HEK293 (cell line): Measurements from ENCODE around the gene SSPN.

ENCODE experiments used
- KLF10 ChIP-seq: fragments of 450-650 bp; IDR thresholded peaks from 2 replicates; pipeline ENCODE4 v1.5.1; 2018; ENCODE audit warnings: missing biosample characterization, mild to moderate bottlenecking, missing genetic modification characterization
- MEIS1 ChIP-seq: sonication (generic); formaldehyde crosslinking; IDR thresholded peaks from 2 replicates; pipeline ENCODE4 v1.8.1; 2022; ENCODE audit warnings: missing genetic modification reagents, mild to moderate bottlenecking, borderline replicate concordance
- MZF1 ChIP-seq: fragments of 450-650 bp; formaldehyde crosslinking; IDR thresholded peaks from 2 replicates; pipeline ENCODE4 v1.5.1; 2017; ENCODE audit warnings: missing biosample characterization, missing genetic modification characterization, borderline replicate concordance
- OSR2 ChIP-seq: fragments of 450-650 bp; formaldehyde crosslinking; IDR thresholded peaks from 2 replicates; pipeline ENCODE4 v1.5.1; 2016; ENCODE audit warnings: missing biosample characterization, missing genetic modification characterization
- TCF7L2 ChIP-seq: IDR thresholded peaks from 2 replicates; pipeline ENCODE4 v1.6.1; 2011; ENCODE audit warnings: low read depth, mild to moderate bottlenecking, inconsistent platforms, low read length, moderate library complexity, borderline replicate concordance
- TRIM28 ChIP-seq: IDR thresholded peaks from 2 replicates; pipeline ENCODE4 v1.6.1; 2011; ENCODE audit warnings: low read length, control low read depth, borderline replicate concordance
- ZIC2 ChIP-seq: fragments of 450-650 bp; formaldehyde crosslinking; IDR thresholded peaks from 2 replicates; pipeline ENCODE4 v1.5.1; 2016; ENCODE audit warnings: missing biosample characterization, missing genetic modification characterization
- ZNF121 ChIP-seq: fragments of 450-650 bp; formaldehyde crosslinking; IDR thresholded peaks from 2 replicates; pipeline ENCODE4 v1.5.1; 2016; ENCODE audit warnings: missing biosample characterization, missing genetic modification characterization
- ZNF146 ChIP-seq: fragments of 450-650 bp; formaldehyde crosslinking; IDR thresholded peaks from 2 replicates; pipeline ENCODE4 v1.5.1; 2016; ENCODE audit warnings: missing biosample characterization, missing genetic modification characterization
- ZNF16 ChIP-seq: fragments of 450-650 bp; formaldehyde crosslinking; IDR thresholded peaks from 2 replicates; pipeline ENCODE4 v1.5.1; 2016; ENCODE audit warnings: low read depth, missing biosample characterization, missing genetic modification characterization
- ZNF211 ChIP-seq: fragments of 450-650 bp; formaldehyde crosslinking; IDR thresholded peaks from 2 replicates; pipeline ENCODE4 v1.5.1; 2016; ENCODE audit warnings: low read depth, missing biosample characterization, missing genetic modification characterization
- ZNF24 ChIP-seq: fragments of 450-650 bp; formaldehyde crosslinking; IDR thresholded peaks from 2 replicates; pipeline ENCODE4 v1.5.1; 2016; ENCODE audit warnings: missing biosample characterization, missing genetic modification characterization
- ZNF324 ChIP-seq: fragments of 450-650 bp; formaldehyde crosslinking; IDR thresholded peaks from 2 replicates; pipeline ENCODE4 v1.5.1; 2016; ENCODE audit warnings: missing biosample characterization, missing genetic modification characterization
- ZNF426 ChIP-seq: fragments of 450-650 bp; formaldehyde crosslinking; IDR thresholded peaks from 2 replicates; pipeline ENCODE4 v1.5.1; 2017; ENCODE audit warnings: missing biosample characterization, missing genetic modification characterization, mild to moderate bottlenecking, inconsistent platforms, moderate library complexity
- ZNF529 ChIP-seq: fragments of 450-650 bp; formaldehyde crosslinking; IDR thresholded peaks from 2 replicates; pipeline ENCODE4 v1.5.1; 2017; ENCODE audit warnings: missing genetic modification characterization, missing biosample characterization; ENCODE audit not compliant: insufficient replicate concordance
- ZNF548 ChIP-seq: fragments of 450-650 bp; formaldehyde crosslinking; IDR thresholded peaks from 2 replicates; pipeline ENCODE4 v1.5.1; 2016; ENCODE audit warnings: missing biosample characterization, missing genetic modification characterization
- ZNF555 ChIP-seq: fragments of 450-650 bp; formaldehyde crosslinking; conservative IDR thresholded peaks from 2 replicates; pipeline ENCODE4 v1.5.1; 2017; ENCODE audit warnings: missing biosample characterization, mild to moderate bottlenecking, missing genetic modification characterization, inconsistent platforms
- ZNF623 ChIP-seq: fragments of 450-650 bp; formaldehyde crosslinking; IDR thresholded peaks from 2 replicates; pipeline ENCODE4 v1.5.1; 2016; ENCODE audit warnings: missing biosample characterization, missing genetic modification characterization
- ZNF660 ChIP-seq: fragments of 450-650 bp; IDR thresholded peaks from 2 replicates; pipeline ENCODE4 v1.5.1; 2018; ENCODE audit warnings: missing biosample characterization, mild to moderate bottlenecking, missing genetic modification characterization
- ZNF677 ChIP-seq: fragments of 450-650 bp; IDR thresholded peaks from 2 replicates; pipeline ENCODE4 v1.5.0; 2018; ENCODE audit warnings: missing biosample characterization, mild to moderate bottlenecking, missing genetic modification characterization, moderate library complexity
- ZNF777 ChIP-seq: fragments of 450-650 bp; formaldehyde crosslinking; IDR thresholded peaks from 2 replicates; pipeline ENCODE4 v1.5.1; 2017; ENCODE audit warnings: missing biosample characterization, missing genetic modification characterization, borderline replicate concordance
- ZNF785 ChIP-seq: fragments of 450-650 bp; formaldehyde crosslinking; IDR thresholded peaks from 2 replicates; pipeline ENCODE4 v1.5.1; 2016; ENCODE audit warnings: missing biosample characterization, missing genetic modification characterization
- TF ChIP-seq, protein P1 (sequence below): fragments of 450-650 bp; formaldehyde crosslinking; IDR thresholded peaks from 2 replicates; pipeline ENCODE4 v1.5.1; 2016; ENCODE audit warnings: missing biosample characterization, missing genetic modification characterization
- TF ChIP-seq, protein P2 (sequence below): fragments of 450-650 bp; formaldehyde crosslinking; IDR thresholded peaks from 2 replicates; pipeline ENCODE4 v1.5.1; 2016; ENCODE audit warnings: missing biosample characterization, missing genetic modification characterization
- TF ChIP-seq, protein P3 (sequence below): fragments of 450-650 bp; formaldehyde crosslinking; IDR thresholded peaks from 2 replicates; pipeline ENCODE4 v1.5.1; 2017; ENCODE audit warnings: missing biosample characterization, missing genetic modification characterization
- TF ChIP-seq, protein P4 (sequence below): fragments of 450-650 bp; formaldehyde crosslinking; IDR thresholded peaks from 2 replicates; pipeline ENCODE4 v1.5.1; 2017; ENCODE audit warnings: missing biosample characterization, missing genetic modification characterization
- TF ChIP-seq, protein P5 (sequence below): fragments of 450-650 bp; formaldehyde crosslinking; IDR thresholded peaks from 2 replicates; pipeline ENCODE4 v1.5.1; 2016; ENCODE audit warnings: missing biosample characterization, missing genetic modification characterization
- TF ChIP-seq, protein P6 (sequence below): fragments of 450-650 bp; formaldehyde crosslinking; IDR thresholded peaks from 2 replicates; pipeline ENCODE4 v1.5.1; 2016; ENCODE audit warnings: missing biosample characterization, missing genetic modification characterization
- TF ChIP-seq, protein P7 (sequence below): fragments of 450-650 bp; IDR thresholded peaks from 2 replicates; pipeline ENCODE4 v1.5.1; 2018; ENCODE audit warnings: missing biosample characterization, mild to moderate bottlenecking, missing genetic modification characterization

The SSPN gene

DNA sequence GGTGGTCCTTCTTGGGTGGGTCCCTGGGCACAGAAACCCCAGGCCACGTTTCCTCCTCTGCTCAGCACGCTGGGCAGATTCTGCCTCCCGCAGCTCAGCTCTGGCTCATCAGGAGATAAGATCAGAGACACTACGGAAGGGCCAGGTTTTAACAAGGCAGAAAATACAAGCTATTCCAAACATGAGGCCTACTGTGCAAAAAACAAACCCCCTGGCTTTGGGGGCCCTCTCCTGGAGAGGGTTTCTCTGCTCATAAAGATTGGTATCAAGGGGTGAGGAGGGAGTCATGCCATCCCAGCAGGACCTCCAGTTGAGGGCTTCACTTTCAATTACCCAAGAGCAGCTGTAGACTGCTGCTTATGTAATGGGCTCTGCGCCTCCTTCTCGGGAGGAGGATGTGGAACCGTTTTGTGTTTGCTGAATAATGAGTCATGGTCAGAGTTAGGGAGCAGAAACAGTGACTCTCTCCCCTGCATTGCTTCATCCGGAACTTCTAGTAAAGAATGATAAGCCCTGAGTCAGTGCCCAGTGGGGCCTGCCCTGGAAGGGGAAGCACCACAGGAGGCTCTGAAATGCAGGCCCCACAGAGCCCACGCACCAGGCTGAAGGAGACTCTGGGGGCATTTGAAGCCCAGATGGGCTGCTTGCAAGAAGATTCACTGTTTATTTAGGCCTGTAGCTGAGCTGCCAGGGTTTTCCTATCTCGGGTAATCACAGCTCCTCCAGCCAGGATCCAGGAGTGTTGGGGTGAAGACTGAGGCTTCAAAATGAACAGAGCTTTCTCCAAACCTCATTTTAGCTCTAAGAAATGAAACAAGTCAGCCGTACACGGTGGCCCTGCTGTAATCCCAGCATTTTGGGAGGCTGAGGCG is 79.3 kb downstream of the SSPN start (continued):
- TF ChIP-seq, protein P1, sequence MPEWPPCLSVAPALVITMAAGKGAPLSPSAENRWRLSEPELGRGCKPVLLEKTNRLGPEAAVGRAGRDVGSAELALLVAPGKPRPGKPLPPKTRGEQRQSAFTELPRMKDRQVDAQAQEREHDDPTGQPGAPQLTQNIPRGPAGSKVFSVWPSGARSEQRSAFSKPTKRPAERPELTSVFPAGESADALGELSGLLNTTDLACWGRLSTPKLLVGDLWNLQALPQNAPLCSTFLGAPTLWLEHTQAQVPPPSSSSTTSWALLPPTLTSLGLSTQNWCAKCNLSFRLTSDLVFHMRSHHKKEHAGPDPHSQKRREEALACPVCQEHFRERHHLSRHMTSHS (tag by site-specific recombination), result peak; percentile 91
- TF ChIP-seq ZNF660 (tag by site-specific recombination) (peak; percentile 97), ZNF24 (tag by site-specific recombination) (peak; percentile 99), ZNF785 (tag by site-specific recombination) (peak; percentile 61; the same call in 1 of the 2 replicates), ZNF677 (tag by site-specific recombination) (no peak), TRIM28 (peak; percentile 85), ZNF211 (tag by site-specific recombination) (no peak), KLF10 (peak; percentile 81), ZNF548 (tag by site-specific recombination) (no peak), ZNF426 (tag by site-specific recombination) (no peak; the same call in 1 of the 2 replicates), ZNF324 (tag by site-specific recombination) (peak; percentile 92), ZNF529 (tag by site-specific recombination) (no peak), ZNF146 (0 out of 2 replicates have a peak, but pooled peaks have one; percentile 3), ZNF555 (no peak), MEIS1 (CRISPR knock-in tag) (no peak), ZNF121 (tag by site-specific recombination) (no peak), ZIC2 (peak; percentile 99), ZNF623 (0 out of 2 replicates have a peak, but pooled peaks have one; percentile 7), MZF1 (peak; percentile 90), OSR2 (tag by site-specific recombination) (peak; percentile 96), ZNF16 (tag by site-specific recombination) (no peak), TCF7L2 (no peak), ZNF777 (tag by site-specific recombination) (no peak)
- TF ChIP-seq, protein P2, sequence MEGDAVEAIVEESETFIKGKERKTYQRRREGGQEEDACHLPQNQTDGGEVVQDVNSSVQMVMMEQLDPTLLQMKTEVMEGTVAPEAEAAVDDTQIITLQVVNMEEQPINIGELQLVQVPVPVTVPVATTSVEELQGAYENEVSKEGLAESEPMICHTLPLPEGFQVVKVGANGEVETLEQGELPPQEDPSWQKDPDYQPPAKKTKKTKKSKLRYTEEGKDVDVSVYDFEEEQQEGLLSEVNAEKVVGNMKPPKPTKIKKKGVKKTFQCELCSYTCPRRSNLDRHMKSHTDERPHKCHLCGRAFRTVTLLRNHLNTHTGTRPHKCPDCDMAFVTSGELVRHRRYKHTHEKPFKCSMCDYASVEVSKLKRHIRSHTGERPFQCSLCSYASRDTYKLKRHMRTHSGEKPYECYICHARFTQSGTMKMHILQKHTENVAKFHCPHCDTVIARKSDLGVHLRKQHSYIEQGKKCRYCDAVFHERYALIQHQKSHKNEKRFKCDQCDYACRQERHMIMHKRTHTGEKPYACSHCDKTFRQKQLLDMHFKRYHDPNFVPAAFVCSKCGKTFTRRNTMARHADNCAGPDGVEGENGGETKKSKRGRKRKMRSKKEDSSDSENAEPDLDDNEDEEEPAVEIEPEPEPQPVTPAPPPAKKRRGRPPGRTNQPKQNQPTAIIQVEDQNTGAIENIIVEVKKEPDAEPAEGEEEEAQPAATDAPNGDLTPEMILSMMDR, result peak; percentile 62; the same call in 1 of the 2 replicates
- TF ChIP-seq, protein P3, sequence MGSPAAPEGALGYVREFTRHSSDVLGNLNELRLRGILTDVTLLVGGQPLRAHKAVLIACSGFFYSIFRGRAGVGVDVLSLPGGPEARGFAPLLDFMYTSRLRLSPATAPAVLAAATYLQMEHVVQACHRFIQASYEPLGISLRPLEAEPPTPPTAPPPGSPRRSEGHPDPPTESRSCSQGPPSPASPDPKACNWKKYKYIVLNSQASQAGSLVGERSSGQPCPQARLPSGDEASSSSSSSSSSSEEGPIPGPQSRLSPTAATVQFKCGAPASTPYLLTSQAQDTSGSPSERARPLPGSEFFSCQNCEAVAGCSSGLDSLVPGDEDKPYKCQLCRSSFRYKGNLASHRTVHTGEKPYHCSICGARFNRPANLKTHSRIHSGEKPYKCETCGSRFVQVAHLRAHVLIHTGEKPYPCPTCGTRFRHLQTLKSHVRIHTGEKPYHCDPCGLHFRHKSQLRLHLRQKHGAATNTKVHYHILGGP (tag by site-specific recombination), result peak; percentile 75
- TF ChIP-seq, protein P4, sequence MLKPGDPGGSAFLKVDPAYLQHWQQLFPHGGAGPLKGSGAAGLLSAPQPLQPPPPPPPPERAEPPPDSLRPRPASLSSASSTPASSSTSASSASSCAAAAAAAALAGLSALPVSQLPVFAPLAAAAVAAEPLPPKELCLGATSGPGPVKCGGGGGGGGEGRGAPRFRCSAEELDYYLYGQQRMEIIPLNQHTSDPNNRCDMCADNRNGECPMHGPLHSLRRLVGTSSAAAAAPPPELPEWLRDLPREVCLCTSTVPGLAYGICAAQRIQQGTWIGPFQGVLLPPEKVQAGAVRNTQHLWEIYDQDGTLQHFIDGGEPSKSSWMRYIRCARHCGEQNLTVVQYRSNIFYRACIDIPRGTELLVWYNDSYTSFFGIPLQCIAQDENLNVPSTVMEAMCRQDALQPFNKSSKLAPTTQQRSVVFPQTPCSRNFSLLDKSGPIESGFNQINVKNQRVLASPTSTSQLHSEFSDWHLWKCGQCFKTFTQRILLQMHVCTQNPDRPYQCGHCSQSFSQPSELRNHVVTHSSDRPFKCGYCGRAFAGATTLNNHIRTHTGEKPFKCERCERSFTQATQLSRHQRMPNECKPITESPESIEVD, result peak; percentile 69
- TF ChIP-seq, protein P5, sequence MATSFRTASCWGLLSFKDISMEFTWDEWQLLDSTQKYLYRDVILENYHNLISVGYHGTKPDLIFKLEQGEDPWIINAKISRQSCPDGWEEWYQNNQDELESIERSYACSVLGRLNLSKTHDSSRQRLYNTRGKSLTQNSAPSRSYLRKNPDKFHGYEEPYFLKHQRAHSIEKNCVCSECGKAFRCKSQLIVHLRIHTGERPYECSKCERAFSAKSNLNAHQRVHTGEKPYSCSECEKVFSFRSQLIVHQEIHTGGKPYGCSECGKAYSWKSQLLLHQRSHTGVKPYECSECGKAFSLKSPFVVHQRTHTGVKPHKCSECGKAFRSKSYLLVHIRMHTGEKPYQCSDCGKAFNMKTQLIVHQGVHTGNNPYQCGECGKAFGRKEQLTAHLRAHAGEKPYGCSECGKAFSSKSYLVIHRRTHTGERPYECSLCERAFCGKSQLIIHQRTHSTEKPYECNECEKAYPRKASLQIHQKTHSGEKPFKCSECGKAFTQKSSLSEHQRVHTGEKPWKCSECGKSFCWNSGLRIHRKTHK (tag by site-specific recombination), result no peak
- TF ChIP-seq, protein P6, sequence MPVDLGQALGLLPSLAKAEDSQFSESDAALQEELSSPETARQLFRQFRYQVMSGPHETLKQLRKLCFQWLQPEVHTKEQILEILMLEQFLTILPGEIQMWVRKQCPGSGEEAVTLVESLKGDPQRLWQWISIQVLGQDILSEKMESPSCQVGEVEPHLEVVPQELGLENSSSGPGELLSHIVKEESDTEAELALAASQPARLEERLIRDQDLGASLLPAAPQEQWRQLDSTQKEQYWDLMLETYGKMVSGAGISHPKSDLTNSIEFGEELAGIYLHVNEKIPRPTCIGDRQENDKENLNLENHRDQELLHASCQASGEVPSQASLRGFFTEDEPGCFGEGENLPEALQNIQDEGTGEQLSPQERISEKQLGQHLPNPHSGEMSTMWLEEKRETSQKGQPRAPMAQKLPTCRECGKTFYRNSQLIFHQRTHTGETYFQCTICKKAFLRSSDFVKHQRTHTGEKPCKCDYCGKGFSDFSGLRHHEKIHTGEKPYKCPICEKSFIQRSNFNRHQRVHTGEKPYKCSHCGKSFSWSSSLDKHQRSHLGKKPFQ (tag by site-specific recombination), result peak; percentile 71; the same call in 1 of the 2 replicates
- TF ChIP-seq, protein P7, sequence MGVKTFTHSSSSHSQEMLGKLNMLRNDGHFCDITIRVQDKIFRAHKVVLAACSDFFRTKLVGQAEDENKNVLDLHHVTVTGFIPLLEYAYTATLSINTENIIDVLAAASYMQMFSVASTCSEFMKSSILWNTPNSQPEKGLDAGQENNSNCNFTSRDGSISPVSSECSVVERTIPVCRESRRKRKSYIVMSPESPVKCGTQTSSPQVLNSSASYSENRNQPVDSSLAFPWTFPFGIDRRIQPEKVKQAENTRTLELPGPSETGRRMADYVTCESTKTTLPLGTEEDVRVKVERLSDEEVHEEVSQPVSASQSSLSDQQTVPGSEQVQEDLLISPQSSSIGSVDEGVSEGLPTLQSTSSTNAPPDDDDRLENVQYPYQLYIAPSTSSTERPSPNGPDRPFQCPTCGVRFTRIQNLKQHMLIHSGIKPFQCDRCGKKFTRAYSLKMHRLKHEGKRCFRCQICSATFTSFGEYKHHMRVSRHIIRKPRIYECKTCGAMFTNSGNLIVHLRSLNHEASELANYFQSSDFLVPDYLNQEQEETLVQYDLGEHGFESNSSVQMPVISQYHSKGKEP (tag by site-specific recombination), result 0 out of 2 replicates have a peak, but pooled peaks have one; percentile 15
